ENCODE results near the gene DRC7. TPM values are rescaled to one million over a fixed set of nuclear protein-coding genes. Genes with fewer than 3 reads are reported as not detected.
A peak's percentile ranks its signal among the peaks of the same experiment; 100 is the strongest.

Gene DRC7
- total and polyA plus RNA-seq, 9 of the 15 experiments (the other 6 are each of a cell fraction or from before 2014, with no cell fraction given) = 0.04 to 0.33 (median 0.12) TPM; not detected in 3

GRCh38 chr16:57720142-57720575, 25.6 kb downstream of the DRC7 start (continued):
- TF ChIP-seq FUS (optimal IDR thresholded peaks at IDR 0.05; ENCODE audit: low read depth, low read length) = no peak
- no peak for TF ChIP-seq ZNF282 (CRISPR knock-in tag; IDR thresholded peaks at IDR 0.05)
- peak; percentile 76 for TF ChIP-seq RBM25 (IDR thresholded peaks at IDR 0.05; ENCODE audit: low read depth, low read length, severe bottlenecking)
- TF ChIP-seq YY1 (IDR thresholded peaks at IDR 0.05; ENCODE audit: borderline replicate concordance in 1 of 3, control insufficient read depth in 1 of 3, extremely low read depth in 1 of 3, insufficient read depth in 3 of 3, insufficient read length in 1 of 3, insufficient replicate concordance in 2 of 3, low read depth in 1 of 3, low read length in 2 of 3) = peak in 1 of 3 experiments; percentile 59
- no peak for TF ChIP-seq CBX8 (IDR thresholded peaks at IDR 0.05; ENCODE audit: borderline replicate concordance, extremely low read depth, low read depth, low read length, poor library complexity, severe bottlenecking)
- TF ChIP-seq MAZ (CRISPR knock-in tag; conservative IDR thresholded peaks at IDR 0.05 in 1 of 2, IDR thresholded peaks at IDR 0.05 in 1 of 2) = peak in 1 of 2 experiments; percentile 32; a peak in 1 of 4 replicates
- no peak for TF ChIP-seq PRPF4 (IDR thresholded peaks at IDR 0.05; ENCODE audit: insufficient read depth, low read depth, low read length, poor library complexity, severe bottlenecking)
- TF ChIP-seq MBD2 (IDR thresholded peaks at IDR 0.05; ENCODE audit: borderline replicate concordance, low read depth) = no peak
- TF ChIP-seq SIN3B (IDR thresholded peaks at IDR 0.05; ENCODE audit: low read depth) = no peak
- TF ChIP-seq SMARCB1 (IDR thresholded peaks at IDR 0.05; ENCODE audit: insufficient read length, low read depth) = no peak
- TF ChIP-seq KDM2B (CRISPR knock-in tag; IDR thresholded peaks at IDR 0.05) = no peak
- peak; percentile 84 for TF ChIP-seq BCOR (IDR thresholded peaks at IDR 0.05)
- TF ChIP-seq MXD1 (CRISPR knock-in tag; IDR thresholded peaks at IDR 0.05; ENCODE audit: borderline replicate concordance, poor library complexity, severe bottlenecking) = no peak
- no peak for TF ChIP-seq ELF4 (CRISPR knock-in tag; IDR thresholded peaks at IDR 0.05)
- TF ChIP-seq XRCC3 (IDR thresholded peaks at IDR 0.05) = no peak
- TF ChIP-seq SRSF3 (IDR thresholded peaks at IDR 0.05; ENCODE audit: insufficient read depth, low read length) = no peak
- 0 out of 2 replicates have a peak, but pooled peaks have one; percentile 39 for TF ChIP-seq HDGF (IDR thresholded peaks at IDR 0.05)
- TF ChIP-seq CTCFL (IDR thresholded peaks at IDR 0.05; ENCODE audit: borderline replicate concordance, insufficient read depth, low read depth, low read length, poor library complexity, severe bottlenecking) = peak; percentile 87
- TF ChIP-seq HMBOX1 (IDR thresholded peaks at IDR 0.05) = no peak
- TF ChIP-seq ARID1B (IDR thresholded peaks at IDR 0.05) = no peak
- TF ChIP-seq ARID2 (IDR thresholded peaks at IDR 0.05) = peak; percentile 74; the same call in 1 of the 2 replicates
- no peak for TF ChIP-seq RBM15 (IDR thresholded peaks at IDR 0.05; ENCODE audit: insufficient read depth, low read length)
- TF ChIP-seq PHB2 (IDR thresholded peaks at IDR 0.05; ENCODE audit: low read depth) = no peak
- TF ChIP-seq NFE2L1 (tag; IDR thresholded peaks at IDR 0.05; ENCODE audit: borderline replicate concordance, low read depth) = no peak
- TF ChIP-seq ZNF124 (CRISPR knock-in tag; IDR thresholded peaks at IDR 0.05) = no peak
- TF ChIP-seq ARNT (IDR thresholded peaks at IDR 0.05) = no peak
